ENCODE data around the gene RAB3C. TPM values are rescaled to one million over a fixed set of nuclear protein-coding genes. Genes with fewer than 3 reads are reported as not detected.
"Not testable (repeated sequence)": the region's sequence is repeated elsewhere in the genome, so short reads cannot be mapped to it uniquely, and the experiment has no call there.

Gene RAB3C
- not detected for total RNA-seq
- not detected for polyA plus RNA-seq

- POLR2A ChIA-PET: no interaction called here
- peak within 1 kb of the TSS in 1 of 8 donors; percentile 62 for H3K27ac Mint-ChIP-seq
- DNase-seq: peak in 1 of 5 donors; percentile 4
- peak within 1 kb of the TSS in 6 of 7 donors; percentile 52 to 75 (median 58) for H3K4me3 Mint-ChIP-seq
- H3K4me1 Mint-ChIP-seq: peaks cover 12 to 18% (median 16%) of the 10 kb centered on the region in 3 donors
- Histone ChIP-seq H3K27ac (ENCODE audit: low read depth, low read length) (no peak within 1 kb of the TSS), H3K27me3 (ENCODE audit: insufficient read depth, low read length, poor library complexity, severe bottlenecking) (peaks cover 13% of the 10 kb centered on the region), H3K4me1 (ENCODE audit: insufficient read depth, low read length) (no peaks in the 10 kb centered on the region), H3K4me3 (ENCODE audit: low read length) (no peak within 1 kb of the TSS), H3K9me3 (ENCODE audit: low read length) (no peaks in the 10 kb centered on the region), H3K36me3 (ENCODE audit: insufficient read depth, low read length) (no peaks in the 10 kb centered on the region)
- peaks cover 0 to 11% (median 3%) of the 10 kb centered on the region in 5 donors for H3K9me3 Mint-ChIP-seq
- H3K27me3 Mint-ChIP-seq: peaks cover 29 to 36% of the 10 kb centered on the region in 2 donors
- CTCF ChIA-PET: no interaction called here
- no peaks in the 10 kb centered on the region for H3K36me3 Mint-ChIP-seq
Observed at GRCh38 chr5:58582803-58583491, at the start of gene RAB3C. TSS of gene RAB3C (plus strand) at chr5:58583075. CDS start at chr5:58583209, 134 bp downstream.

- H3K4me3 ChIP-seq (ENCODE audit: low read length); POLR2A ChIA-PET; H3K4me3 Mint-ChIP-seq; CTCF ChIA-PET; H3K27ac ChIP-seq (ENCODE audit: low read depth, low read length); DNase-seq; H3K36me3 Mint-ChIP-seq; H3K9me3 ChIP-seq (ENCODE audit: low read length); H3K36me3 ChIP-seq (ENCODE audit: insufficient read depth, low read length); H3K27ac Mint-ChIP-seq; H3K4me1 Mint-ChIP-seq; H3K27me3 Mint-ChIP-seq; H3K27me3 ChIP-seq (ENCODE audit: insufficient read depth, low read length, poor library complexity, severe bottlenecking); H3K4me1 ChIP-seq (ENCODE audit: insufficient read depth, low read length): not testable (repeated sequence)
- H3K9me3 Mint-ChIP-seq: peaks cover 0 to 15% (median 8%) of the 10 kb centered on the region in 5 donors
Observed at GRCh38 chr5:58541935-58542334, 40.9 kb upstream of the RAB3C start.

- ChIA-PET POLR2A (no interaction called here), CTCF (no interaction called here)
- no peak overlapping the region for H3K4me3 ChIP-seq (ENCODE audit: low read length)
- no peaks in the 10 kb centered on the region for H3K4me1 Mint-ChIP-seq
- no peak overlapping the region for H3K4me3 Mint-ChIP-seq
- no peaks in the 10 kb centered on the region for H3K9me3 ChIP-seq (ENCODE audit: low read length)
- H3K27me3 ChIP-seq (ENCODE audit: insufficient read depth, low read length, poor library complexity, severe bottlenecking): no peaks in the 10 kb centered on the region
- H3K9me3 Mint-ChIP-seq: peaks cover 0 to 11% (median 6%) of the 10 kb centered on the region in 5 donors
- no peaks in the 10 kb centered on the region for H3K36me3 ChIP-seq (ENCODE audit: insufficient read depth, low read length)
- H3K27ac ChIP-seq (ENCODE audit: low read depth, low read length): no peak overlapping the region
- H3K27me3 Mint-ChIP-seq: no peaks in the 10 kb centered on the region
- DNase-seq: no peak
- no peaks in the 10 kb centered on the region for H3K4me1 ChIP-seq (ENCODE audit: insufficient read depth, low read length)
- peaks cover 0 to 5% (median 0%) of the 10 kb centered on the region in 3 donors for H3K36me3 Mint-ChIP-seq
- no peak overlapping the region for H3K27ac Mint-ChIP-seq
Observed at GRCh38 chr5:58542709-58543108, 40.2 kb upstream of the RAB3C start.

- Mint-ChIP-seq H3K27me3 (no peaks in the 10 kb centered on the region), H3K4me3 (no peak overlapping the region), H3K9me3 (peaks cover 0 to 7% (median 2%) of the 10 kb centered on the region in 5 donors), H3K27ac (no peak overlapping the region), H3K36me3 (peaks cover 0 to 4% (median 0%) of the 10 kb centered on the region in 3 donors), H3K4me1 (no peaks in the 10 kb centered on the region)
- CTCF ChIA-PET: no interaction called here
- Histone ChIP-seq H3K4me1 (ENCODE audit: insufficient read depth, low read length) (no peaks in the 10 kb centered on the region), H3K36me3 (ENCODE audit: insufficient read depth, low read length) (no peaks in the 10 kb centered on the region), H3K9me3 (ENCODE audit: low read length) (no peaks in the 10 kb centered on the region), H3K4me3 (ENCODE audit: low read length) (no peak overlapping the region), H3K27ac (ENCODE audit: low read depth, low read length) (no peak overlapping the region), H3K27me3 (ENCODE audit: insufficient read depth, low read length, poor library complexity, severe bottlenecking) (no peaks in the 10 kb centered on the region)
- DNase-seq: no peak
- POLR2A ChIA-PET: no interaction called here
Observed at GRCh38 chr5:58543723-58544122, 39.2 kb upstream of the RAB3C start.

- no peaks in the 10 kb centered on the region for H3K36me3 Mint-ChIP-seq
- Histone ChIP-seq H3K36me3 (ENCODE audit: insufficient read depth, low read length) (no peaks in the 10 kb centered on the region), H3K27ac (ENCODE audit: low read depth, low read length) (no peak overlapping the region), H3K4me1 (ENCODE audit: insufficient read depth, low read length) (no peaks in the 10 kb centered on the region), H3K27me3 (ENCODE audit: insufficient read depth, low read length, poor library complexity, severe bottlenecking) (no peaks in the 10 kb centered on the region), H3K4me3 (ENCODE audit: low read length) (no peak overlapping the region), H3K9me3 (ENCODE audit: low read length) (no peaks in the 10 kb centered on the region)
- no peak for DNase-seq
- no peaks in the 10 kb centered on the region for H3K4me1 Mint-ChIP-seq
- POLR2A ChIA-PET: no interaction called here
- H3K4me3 Mint-ChIP-seq: no peak overlapping the region
- H3K9me3 Mint-ChIP-seq: peaks cover 0 to 4% (median 2%) of the 10 kb centered on the region in 5 donors
- H3K27ac Mint-ChIP-seq: no peak overlapping the region
- H3K27me3 Mint-ChIP-seq: no peaks in the 10 kb centered on the region
- CTCF ChIA-PET: no interaction called here
Observed at GRCh38 chr5:58544195-58544594, 38.7 kb upstream of the RAB3C start.

GRCh38 chr5:58544926-58545325 lies 37.9 kb upstream of the RAB3C start:
- Histone ChIP-seq H3K27ac (ENCODE audit: low read depth, low read length) (no peak overlapping the region), H3K36me3 (ENCODE audit: insufficient read depth, low read length) (no peaks in the 10 kb centered on the region), H3K9me3 (ENCODE audit: low read length) (no peaks in the 10 kb centered on the region), H3K4me1 (ENCODE audit: insufficient read depth, low read length) (no peaks in the 10 kb centered on the region), H3K4me3 (ENCODE audit: low read length) (no peak overlapping the region), H3K27me3 (ENCODE audit: insufficient read depth, low read length, poor library complexity, severe bottlenecking) (no peaks in the 10 kb centered on the region)
- H3K36me3 Mint-ChIP-seq: no peaks in the 10 kb centered on the region
- H3K9me3 Mint-ChIP-seq: peaks cover 0 to 2% (median 0%) of the 10 kb centered on the region in 5 donors
- no peaks in the 10 kb centered on the region for H3K4me1 Mint-ChIP-seq
- no peak overlapping the region for H3K27ac Mint-ChIP-seq
- ChIA-PET POLR2A (no interaction called here), CTCF (no interaction called here)
- DNase-seq: no peak
- H3K4me3 Mint-ChIP-seq: no peak overlapping the region
- no peaks in the 10 kb centered on the region for H3K27me3 Mint-ChIP-seq

- Mint-ChIP-seq H3K36me3 (no peaks in the 10 kb centered on the region), H3K4me1 (no peaks in the 10 kb centered on the region), H3K27me3 (no peaks in the 10 kb centered on the region), H3K27ac (no peak overlapping the region), H3K4me3 (no peak overlapping the region), H3K9me3 (peaks cover 0 to 8% (median 0%) of the 10 kb centered on the region in 5 donors)
- Histone ChIP-seq H3K27me3 (ENCODE audit: insufficient read depth, low read length, poor library complexity, severe bottlenecking) (no peaks in the 10 kb centered on the region), H3K4me3 (ENCODE audit: low read length) (no peak overlapping the region), H3K4me1 (ENCODE audit: insufficient read depth, low read length) (no peaks in the 10 kb centered on the region), H3K36me3 (ENCODE audit: insufficient read depth, low read length) (no peaks in the 10 kb centered on the region), H3K27ac (ENCODE audit: low read depth, low read length) (no peak overlapping the region), H3K9me3 (ENCODE audit: low read length) (no peaks in the 10 kb centered on the region)
- CTCF ChIA-PET: no interaction called here
- POLR2A ChIA-PET: no interaction called here
- DNase-seq: no peak
Observed at GRCh38 chr5:58545912-58546311, 37.0 kb upstream of the RAB3C start.

- no peak overlapping the region for H3K27ac ChIP-seq (ENCODE audit: low read depth, low read length)
- no peaks in the 10 kb centered on the region for H3K27me3 ChIP-seq (ENCODE audit: insufficient read depth, low read length, poor library complexity, severe bottlenecking)
- Mint-ChIP-seq H3K9me3 (peaks cover 0 to 11% (median 0%) of the 10 kb centered on the region in 5 donors), H3K27ac (no peak overlapping the region), H3K27me3 (no peaks in the 10 kb centered on the region), H3K4me1 (no peaks in the 10 kb centered on the region), H3K4me3 (no peak overlapping the region), H3K36me3 (no peaks in the 10 kb centered on the region)
- no peaks in the 10 kb centered on the region for H3K4me1 ChIP-seq (ENCODE audit: insufficient read depth, low read length)
- POLR2A ChIA-PET: no interaction called here
- DNase-seq: no peak
- no peak overlapping the region for H3K4me3 ChIP-seq (ENCODE audit: low read length)
- no peaks in the 10 kb centered on the region for H3K36me3 ChIP-seq (ENCODE audit: insufficient read depth, low read length)
- no peaks in the 10 kb centered on the region for H3K9me3 ChIP-seq (ENCODE audit: low read length)
- CTCF ChIA-PET: no interaction called here
Observed at GRCh38 chr5:58548068-58548467, 34.8 kb upstream of the RAB3C start.

Measured in CD8-positive, alpha-beta memory T cell (primary cell).